Inferior parietal cortex (tissue), 1 donor: ENCODE data around the gene COL12A1.

Experiments used
- DNase-seq: peaks from one replicate; pipeline ENCODE4 v3.0.0-alpha.2; 2016; ENCODE audit errors: extremely low spot score

COL12A1 gene

DNA sequence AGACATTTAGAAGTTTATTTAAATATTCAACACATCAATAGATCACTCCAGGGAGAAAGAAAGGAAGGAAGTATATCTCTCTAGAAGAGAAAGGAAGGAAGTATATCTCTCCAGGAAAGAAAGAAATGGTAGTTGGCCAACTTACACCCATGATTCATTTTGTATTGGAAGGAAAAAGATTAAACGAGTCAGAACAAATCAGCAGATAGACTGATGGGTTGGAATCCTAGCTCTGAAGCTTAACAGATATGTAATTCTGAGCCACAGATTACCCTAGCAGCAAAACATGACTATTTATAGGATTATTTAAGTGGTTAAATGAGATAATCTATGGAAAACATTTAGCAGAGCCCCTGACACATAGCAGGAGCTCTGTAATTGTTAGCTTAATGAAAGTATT, 27.1 kb downstream of the COL12A1 start:
- DNase-seq: no peak

DNA sequence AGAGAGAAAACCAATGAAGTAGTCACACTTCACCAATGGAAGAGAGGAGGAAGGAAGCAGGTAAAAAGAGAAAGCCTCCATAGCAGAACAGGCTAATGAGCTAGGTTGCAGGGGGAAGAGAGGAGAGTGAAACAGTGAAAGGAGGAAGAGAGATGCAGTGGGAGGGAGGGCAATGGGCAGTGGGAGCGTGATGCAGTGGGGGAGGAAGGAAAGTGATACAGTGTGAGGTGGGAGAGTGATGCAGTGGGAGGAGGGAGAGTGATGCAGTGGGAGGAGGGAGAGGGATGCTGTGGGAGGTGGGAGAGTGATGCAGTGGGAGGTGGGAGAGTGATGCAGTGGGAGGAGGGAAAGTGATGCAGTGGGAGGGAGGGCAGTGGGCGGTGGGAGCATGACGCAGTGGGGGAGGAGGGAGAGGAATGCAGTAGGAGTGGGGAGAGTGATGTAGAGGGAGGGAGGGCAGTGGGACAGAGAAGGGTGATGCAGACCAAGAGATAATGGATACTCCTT, 29.7 kb downstream of the COL12A1 start:
- DNase-seq: no peak

DNA sequence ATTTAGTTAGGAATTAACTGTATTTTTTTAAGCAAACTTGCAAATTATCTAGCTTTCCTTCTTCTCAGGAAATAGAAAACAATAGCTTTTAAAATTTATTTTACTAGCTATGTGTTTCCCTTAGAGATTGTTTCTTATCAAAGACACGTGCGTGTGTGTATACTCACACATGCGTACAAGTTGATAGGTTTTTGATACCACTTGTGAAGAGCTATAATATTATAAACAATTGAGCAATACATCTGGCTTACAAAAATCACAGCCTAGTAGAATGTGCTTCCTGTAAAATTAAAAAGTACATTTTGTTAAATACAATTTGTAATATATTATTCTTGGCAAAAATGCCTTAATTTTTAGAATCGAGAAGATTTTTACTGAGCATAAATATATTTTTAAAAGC, 33.9 kb downstream of the COL12A1 start:
- DNase-seq: no peak

DNA sequence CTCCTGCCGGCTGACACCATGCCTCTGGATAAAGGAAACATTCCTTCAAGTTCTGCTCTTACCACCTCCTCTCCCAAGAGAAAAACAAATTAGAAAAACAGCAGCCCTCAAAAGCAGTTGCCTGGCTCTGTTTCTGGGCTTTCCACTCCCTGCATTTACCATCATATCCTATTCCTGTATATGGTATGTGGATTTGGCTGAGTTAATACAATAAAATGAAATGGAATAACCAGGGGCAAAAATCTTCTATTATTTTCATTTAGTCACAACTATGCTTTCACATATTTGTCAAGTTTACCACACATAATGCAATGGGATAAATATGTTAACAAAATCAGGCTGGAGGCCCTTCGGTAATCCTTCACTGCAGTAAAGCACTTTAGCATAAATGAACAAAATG, 34.3 kb downstream of the COL12A1 start:
- DNase-seq: no peak

DNA sequence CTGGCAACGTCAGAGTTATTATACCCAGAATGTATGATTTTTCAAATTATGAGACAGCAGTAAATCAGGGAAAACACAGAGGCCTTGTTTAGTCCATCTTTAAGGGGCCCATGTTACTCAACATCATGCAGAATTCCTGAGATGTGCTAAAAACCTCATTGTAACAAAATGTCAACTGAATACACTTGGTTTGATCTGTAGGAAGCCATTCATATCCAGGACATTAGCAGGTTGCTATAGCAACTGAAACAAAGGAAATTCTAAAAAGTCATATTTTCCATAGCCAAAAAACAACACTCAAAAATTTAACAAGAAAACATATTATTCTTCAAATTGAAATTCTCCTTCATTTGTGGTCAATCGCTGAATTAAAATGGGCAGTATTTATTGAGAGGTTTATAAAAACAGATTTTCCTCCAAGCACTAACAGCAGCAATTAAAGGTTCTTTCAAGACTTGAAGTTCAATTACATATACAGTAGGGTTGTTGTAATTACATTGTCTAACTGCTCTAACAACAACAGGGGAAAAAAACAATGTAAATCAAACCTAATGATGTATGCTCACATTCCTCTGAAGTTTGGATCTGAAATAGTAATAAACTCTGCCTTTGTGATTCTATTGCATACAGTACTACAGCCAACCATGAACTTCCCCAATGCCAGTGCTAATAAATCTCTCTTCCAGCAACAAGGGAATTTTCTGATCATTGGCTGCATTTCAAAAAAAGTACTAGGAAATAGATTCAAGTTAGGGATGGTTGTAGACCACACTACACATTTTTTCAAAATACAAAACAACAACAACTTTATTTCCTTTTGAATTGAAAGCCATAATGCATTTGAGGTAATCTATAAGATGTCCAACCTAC, 34.9 kb downstream of the COL12A1 start:
- no peak for DNase-seq

DNA sequence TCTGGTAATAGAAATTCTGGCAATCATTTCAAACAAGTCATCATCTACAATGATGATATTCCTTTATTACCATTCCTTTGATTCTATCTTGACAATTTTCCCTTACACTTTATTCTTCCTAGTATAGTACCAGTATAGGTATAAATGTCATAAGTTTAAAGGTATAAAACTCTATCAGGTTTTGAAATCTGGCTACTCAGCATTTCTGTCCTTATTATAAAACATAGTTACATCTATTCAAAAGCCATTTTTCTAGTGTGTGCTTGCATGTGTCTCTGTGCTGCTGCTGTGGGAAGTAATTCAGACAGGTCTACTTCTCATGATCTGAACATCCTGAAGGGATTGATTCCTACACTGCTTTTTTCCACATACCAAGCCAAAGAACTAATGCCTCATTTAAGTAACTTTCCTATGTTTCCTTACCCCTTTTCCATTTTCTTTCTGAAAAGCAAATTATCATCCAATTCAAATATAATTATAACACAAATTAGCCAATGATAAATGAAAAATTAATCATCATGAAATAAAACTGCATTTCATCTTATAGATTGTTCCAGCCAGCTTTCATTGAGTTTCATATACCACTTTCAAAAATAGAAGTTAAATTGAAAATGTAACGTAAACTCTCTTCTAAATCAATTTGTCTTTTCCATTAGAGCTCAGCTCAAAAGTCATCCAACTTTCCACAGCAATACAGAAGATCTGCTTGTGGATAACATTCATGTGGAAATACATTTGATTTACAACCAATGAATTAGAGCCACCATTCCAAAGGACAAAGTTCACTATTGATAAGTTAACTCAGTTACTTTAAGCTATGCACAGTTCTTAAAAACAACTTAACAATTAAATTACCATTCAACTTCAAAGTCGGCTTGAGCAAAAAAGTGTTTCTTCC, 35.9 kb downstream of the COL12A1 start:
- DNase-seq: no peak

DNA sequence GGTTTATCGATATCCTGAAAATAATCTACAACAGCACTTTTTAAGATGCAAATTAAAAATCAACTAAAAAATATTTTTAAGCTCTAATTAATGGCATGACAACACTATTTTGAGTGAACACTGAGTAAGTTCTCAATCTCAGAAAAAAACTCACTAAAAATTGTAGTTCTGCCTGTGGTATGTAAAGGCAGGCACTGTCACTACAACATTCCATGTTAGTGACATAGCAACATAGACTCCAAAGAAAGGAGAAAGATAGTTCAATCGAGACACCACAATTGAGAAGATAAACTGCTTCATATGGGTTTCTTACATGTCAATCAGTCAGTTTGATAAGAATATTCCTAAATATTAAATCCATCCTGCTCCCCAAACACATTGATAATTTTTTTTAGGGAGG, 38.0 kb downstream of the COL12A1 start:
- no peak for DNase-seq

DNA sequence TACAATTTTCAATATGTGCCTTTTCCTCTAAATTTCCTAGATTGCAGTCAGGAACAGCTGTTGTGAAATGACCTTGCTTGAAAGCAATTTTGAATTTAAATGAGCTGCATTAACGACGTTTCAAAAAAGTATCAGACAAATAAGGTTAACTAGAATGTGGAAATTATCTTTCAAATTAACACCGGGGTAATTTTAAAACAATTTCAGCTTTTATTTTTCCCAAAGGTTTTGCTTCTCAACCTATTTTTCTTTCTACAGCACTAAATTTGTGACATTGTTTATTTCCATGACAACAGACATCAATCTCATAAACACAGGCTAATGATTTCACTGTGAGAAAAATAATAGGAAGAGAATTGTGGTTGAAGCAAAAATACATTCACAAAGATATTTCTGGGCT, 38.5 kb downstream of the COL12A1 start:
- DNase-seq: no peak

DNA sequence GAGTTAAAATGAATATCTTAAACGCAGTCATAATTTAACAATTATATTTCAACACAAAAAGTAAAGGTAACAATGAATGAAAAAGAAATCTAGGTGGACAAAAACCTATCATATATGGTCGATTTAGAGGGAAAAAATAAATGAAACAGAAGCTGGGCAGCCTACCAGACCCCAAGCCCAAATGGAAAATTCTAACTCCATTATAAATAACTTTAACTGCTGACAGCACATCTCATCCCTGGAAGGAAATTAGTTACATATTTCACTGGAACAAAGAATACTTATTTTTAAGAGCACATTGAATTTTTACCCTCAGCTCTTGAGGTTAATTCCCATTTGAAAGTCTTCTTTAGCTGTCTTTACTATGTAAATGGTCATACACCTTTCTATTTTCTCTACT, 39.1 kb downstream of the COL12A1 start:
- no peak for DNase-seq

DNA sequence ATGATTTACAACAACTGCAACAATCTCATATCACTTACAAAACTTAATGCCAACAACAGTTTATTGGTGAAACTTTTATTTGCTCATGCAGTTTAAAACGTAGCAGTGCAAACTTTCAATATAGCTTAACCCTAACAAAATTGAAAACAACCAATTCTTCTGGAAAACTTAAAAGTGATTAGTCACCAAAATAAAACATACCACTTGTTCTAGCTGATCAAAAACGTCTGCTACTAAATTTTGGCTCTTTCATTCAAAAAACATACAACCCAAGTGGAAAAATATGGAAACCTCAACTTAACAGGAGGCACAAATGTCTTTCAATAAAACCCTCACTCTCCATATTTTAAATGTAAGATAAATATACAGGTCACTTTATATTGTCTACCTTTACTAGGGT, 39.6 kb downstream of the COL12A1 start:
- no peak for DNase-seq

DNA sequence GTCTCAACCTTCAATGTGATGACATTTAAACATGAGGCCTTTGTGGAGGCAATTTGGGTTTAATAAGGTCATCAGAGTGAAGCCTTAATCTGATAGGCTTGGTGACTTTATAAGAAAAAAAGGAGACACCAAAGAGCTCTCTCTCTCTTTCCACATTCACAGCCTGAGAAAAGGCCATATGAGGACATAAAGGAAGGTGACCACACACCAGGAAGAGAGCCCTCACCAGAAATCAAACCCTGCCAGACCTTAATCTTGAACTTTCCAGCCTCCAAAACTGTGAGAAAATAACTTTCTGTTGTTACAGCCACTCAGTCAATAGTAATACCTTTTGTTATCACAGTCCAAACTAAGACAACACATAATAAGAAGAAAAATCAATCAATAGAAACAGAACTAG, 47.7 kb downstream of the COL12A1 start:
- no peak for DNase-seq

DNA sequence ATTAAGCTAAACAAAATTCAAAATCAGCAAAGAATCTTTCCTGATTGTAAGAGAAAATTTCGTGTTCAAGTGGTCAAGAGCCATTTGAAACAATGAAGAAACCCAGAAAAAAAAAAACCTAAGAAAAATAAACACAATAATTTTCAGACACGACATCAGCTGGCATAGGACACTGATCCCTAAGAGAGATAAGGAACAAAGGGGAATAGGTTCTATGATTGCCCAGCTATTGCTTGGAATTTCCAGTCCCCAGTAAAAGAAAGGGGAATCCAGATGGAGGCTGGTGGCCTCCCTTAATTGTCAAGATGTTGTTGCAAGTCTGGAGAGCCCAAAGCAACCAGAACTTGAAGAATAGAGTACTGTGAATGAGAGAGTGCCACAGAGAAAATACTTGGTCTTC, 48.5 kb downstream of the COL12A1 start:
- no peak for DNase-seq

DNA sequence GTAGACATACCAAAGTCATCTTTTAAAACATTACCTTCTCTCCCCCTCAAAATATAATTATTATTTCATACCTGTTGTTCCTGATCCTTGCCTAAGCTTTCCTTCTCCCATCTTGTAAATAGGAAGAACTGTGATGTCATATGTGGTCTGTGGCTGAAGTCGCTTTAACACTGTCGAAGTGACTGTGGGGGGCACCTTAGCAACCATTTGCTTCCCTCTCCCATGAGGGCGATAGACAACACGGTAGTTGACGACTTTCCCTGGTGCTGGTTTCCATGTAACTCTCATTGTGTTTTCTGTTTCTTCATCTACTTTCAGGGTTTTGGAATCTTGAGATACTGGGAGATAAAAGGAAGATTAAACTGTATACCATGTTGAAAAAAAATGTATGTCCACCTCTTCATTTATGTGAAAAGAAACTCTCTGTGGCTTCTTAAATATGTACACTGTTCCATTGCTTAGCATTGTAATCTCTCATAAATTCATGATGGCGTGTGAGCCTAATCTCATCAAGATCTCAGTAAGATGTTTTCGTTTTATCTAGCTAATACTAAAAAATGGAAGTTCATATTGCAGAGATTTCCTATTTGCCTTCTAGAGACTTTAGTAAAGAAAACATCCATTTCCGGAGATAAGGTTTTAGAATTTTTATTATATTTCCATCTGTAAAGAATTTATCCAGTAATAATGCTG, 49.5 kb downstream of the COL12A1 start:
- no peak for DNase-seq

DNA sequence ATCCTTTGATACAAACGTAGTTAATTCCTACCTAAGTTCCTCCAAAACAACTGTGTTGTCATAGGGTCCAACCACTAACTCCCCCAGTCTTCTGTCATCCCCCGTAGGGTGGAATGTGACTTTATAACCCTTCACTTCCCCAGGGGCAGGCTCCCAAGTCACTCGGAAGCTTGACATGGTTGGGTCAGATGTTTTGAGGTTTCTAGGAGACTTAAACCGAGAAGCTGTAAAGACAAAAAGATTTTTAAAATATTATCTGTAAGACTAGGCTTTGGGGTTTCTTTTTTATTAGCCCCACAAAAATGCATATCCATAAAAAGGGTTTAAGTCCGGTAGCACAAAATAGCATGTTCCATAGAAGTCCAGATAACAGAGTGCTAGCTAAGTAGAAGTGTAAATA, 50.2 kb downstream of the COL12A1 start:
- DNase-seq: no peak

DNA sequence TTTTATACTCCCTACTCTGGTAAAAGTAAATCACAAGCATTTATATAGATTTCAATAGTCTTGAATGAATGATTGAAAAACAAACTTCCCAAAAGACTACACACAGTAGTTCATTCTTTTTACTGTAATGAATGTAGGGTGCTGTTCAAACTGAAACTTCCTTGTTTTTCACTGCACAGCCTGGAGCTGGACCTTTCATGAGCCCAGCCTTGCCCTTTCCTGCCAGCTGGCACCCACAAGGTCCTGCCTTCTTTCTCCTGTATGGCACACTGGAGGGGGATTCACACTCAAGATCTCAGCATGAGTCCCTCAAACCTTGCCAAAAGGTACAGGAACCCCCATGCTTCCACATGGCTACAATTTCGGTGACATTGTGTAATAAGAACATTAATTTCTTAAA, 50.9 kb downstream of the COL12A1 start:
- no peak for DNase-seq

DNA sequence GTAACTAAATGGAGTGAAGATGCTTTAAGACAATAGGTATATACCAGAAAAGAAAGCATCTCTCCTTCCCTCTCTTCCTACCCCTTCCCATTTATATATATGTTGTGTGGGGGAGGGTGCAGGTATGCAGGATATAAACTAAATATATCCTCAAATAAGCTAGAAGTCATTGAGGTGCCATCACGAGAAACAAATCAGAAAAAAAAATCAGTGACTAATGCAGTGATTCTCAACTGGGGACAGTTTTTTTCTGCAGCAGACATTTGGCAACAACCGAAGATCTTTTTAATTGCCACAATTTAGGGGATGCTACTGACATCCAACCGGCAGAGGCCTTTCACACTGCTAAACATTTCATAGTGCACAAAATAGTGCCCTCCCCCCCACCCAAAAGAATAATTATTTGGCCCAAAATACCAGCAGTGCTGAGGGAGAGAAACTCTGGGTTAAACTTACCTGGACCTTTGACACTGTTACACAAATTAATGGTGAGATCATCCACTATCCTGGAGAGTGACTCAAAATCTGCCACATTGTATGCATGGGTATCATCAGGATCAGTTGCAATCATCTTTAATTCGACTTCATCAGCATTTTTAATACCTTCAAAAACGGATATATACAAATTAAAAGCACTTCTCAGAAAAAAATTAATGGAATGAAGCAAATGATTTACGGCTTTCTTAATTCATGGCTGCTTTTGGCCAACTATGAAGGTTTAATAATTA, 55.0 kb downstream of the COL12A1 start:
- DNase-seq: no peak

DNA sequence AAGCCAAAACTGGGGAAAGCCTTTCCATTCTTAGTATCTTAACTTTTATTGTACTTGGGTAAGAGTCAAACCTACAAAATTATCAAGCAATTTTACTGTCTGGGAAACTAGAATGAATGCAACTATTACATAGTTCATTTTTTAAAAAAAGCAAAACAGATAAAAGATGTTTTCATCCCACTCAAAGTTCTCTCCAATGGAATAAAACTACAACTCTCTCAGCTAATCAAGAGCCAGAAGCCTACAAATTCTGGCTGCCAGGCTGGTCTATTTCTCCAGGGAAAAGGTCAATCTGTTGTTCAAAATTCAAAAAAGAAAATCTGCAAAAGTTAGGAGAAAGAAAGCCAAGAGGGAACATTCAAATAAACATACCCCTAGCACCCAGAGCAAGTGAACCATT, 56.2 kb downstream of the COL12A1 start:
- no peak for DNase-seq

DNA sequence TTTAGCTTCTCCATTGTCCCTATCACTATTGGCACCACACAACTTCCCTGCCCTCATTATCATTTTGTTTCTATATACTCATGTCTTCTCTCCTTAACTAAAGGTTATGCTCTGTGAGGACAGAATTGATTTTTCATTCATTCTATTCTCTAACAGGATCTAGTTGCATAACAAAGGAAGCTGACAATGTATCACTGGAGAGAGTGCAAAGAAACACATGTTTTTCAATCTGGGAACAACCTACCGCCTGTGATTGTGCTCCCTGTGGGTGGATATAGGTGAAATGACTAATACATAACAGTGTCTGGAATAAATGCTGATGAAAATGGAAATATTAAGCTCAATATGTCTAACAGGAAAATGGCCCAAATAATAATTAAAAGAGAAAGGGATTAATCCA, 56.6 kb downstream of the COL12A1 start:
- no peak for DNase-seq

DNA sequence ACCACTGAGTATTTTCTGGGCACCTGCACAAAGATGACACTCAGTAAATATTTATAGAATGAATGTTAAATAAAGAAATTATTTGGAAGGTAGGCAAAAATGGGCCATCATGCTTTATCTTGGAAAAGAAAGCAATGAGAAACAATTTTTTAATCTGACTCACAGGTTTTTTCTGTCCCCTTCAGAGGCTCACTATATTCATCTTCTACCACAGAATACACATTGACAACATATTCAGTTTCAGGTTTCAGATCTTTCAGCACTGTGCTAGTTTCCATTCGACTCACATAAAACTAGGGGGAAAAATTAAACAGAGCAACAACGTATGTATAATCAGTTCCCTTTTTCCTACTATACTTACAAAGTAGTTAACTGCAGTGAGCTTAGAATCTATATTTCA, 58.3 kb downstream of the COL12A1 start:
- no peak for DNase-seq

DNA sequence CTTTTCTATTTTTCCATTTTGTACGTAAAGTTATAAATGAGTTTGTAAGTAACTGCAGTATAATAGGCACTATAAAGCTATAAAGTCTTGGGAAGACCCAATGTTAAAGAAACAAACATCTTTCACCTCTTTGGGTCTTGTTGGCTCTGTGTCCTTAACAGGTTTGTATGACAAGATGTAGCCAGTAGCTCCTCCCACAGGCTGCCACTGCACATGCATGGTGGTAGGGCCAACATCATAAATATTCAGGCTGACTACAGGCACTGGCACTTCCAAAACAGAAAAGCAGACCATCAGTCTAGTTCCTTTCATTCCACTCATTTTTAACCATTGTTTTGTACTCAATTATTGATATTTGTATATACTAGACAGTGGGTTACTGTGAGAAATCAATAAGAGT, 59.9 kb downstream of the COL12A1 start:
- DNase-seq: no peak

DNA sequence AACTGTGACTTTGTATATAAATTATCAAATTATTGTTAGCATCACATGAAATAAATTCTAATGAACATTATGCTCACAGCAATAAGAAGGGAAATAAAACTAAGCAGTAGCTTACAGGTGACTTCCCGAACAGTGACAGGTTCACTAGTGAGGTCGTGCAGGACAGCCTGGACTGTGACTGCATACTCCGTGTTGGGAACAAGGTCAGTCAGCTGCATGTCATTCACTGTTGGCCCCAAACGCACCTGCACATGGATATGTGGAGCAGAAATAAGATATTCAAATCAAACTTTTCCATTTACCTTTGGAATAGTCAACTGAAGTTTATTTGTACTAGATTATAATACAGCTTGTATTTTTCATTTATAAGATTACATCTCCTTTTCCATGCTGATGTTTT, 60.6 kb downstream of the COL12A1 start:
- DNase-seq: no peak

DNA sequence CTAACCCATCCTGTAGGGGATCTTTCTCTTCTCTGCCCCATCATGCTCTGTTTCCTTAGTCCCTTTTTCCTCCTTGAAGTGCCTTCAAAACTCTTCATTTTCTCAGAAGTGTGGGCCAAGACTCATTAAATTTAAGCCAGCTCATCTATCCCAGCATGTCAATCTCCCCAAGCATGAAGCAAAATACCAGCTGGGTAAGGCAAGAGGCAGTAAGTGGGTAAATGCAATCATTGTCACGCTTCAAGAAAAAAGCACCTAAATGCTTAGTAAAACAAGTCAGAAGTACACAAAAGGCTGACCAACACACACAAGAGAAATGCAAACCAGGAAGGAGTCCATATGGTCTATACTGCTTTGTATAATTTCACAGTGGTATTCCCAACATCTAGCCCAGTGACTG, 61.5 kb downstream of the COL12A1 start:
- DNase-seq: no peak
